ENCODE measurements around the gene OGFRL1. TPM values are rescaled to one million over a fixed set of nuclear protein-coding genes. Genes with fewer than 3 reads are reported as not detected.
"Not testable (repeated sequence)": the region's sequence is repeated elsewhere in the genome, so short reads cannot be mapped to it uniquely, and the experiment has no call there.

The OGFRL1 gene
- total and polyA plus RNA-seq, 2 of the 13 experiments (the other 11 are each of a cell fraction or from before 2014, with no cell fraction given) = 0.26 to 0.80 TPM

- no peak overlapping the region for H2AFZ ChIP-seq (ENCODE audit: low read length)
- no peak for ATAC-seq
- 33% methylated on average over 4 of the region's 7 CpGs for WGBS (ENCODE audit: low lambda C conversion rate)
- no peak overlapping the region for H3K4me2 ChIP-seq (ENCODE audit: low read depth, low read length)
- in situ Hi-C loops (cut with HindIII; ENCODE audit: extremely low pct_ligation_motif_present, low pct_unique_long_range_greater_than_20kb) = no loop called here
- CTCF ChIA-PET (ENCODE audit: low intra/inter-chr PET ratio, low total read pairs) = no interaction called here
- FAIRE-seq = no peak
- H3K27me3 ChIP-seq (ENCODE audit: control insufficient read depth in 1 of 2, insufficient read depth in 2 of 2, low read length in 2 of 2) = 0 out of 5 replicates have a peak, but pooled peaks cover 0 to 2% of the 10 kb centered on the region in 2 experiments
- BruUV-seq (replicated peaks) = no TSS peak
- H3K27ac ChIP-seq (ENCODE audit: extremely low read length, insufficient read depth, low read length) = no peak overlapping the region
- H3K9ac ChIP-seq (ENCODE audit: insufficient read depth, low read depth, low read length) = no peak overlapping the region
- DNase-seq (ENCODE audit: low spot score) = no peak
- no peak overlapping the region for H3K4me3 ChIP-seq (replicated peaks in 1 of 3; ENCODE audit: insufficient read depth in 1 of 3, low read depth in 2 of 3, low read length in 3 of 3)
- H3K9me3 ChIP-seq (ENCODE audit: low read length) = no peaks in the 10 kb centered on the region
- no peaks in the 10 kb centered on the region for H3K36me3 ChIP-seq (replicated peaks in 1 of 2; ENCODE audit: control insufficient read depth in 1 of 2, insufficient read depth in 2 of 2, low read length in 2 of 2)
- TF ChIP-seq MEIS2 (CRISPR knock-in tag; IDR thresholded peaks at IDR 0.05) (no peak), ZNF124 (CRISPR knock-in tag; IDR thresholded peaks at IDR 0.05) (no peak), HDAC6 (IDR thresholded peaks at IDR 0.05; ENCODE audit: low read depth, low read length) (no peak), RFX5 (IDR thresholded peaks at IDR 0.05; ENCODE audit: low read depth, low read length) (no peak), ZNF709 (CRISPR knock-in tag; IDR thresholded peaks at IDR 0.05) (no peak), KDM4B (CRISPR knock-in tag; IDR thresholded peaks at IDR 0.05) (no peak), GPBP1L1 (CRISPR knock-in tag; IDR thresholded peaks at IDR 0.05) (no peak), ZNF225 (CRISPR knock-in tag; IDR thresholded peaks at IDR 0.05) (no peak), ZBTB7A (CRISPR knock-in tag; IDR thresholded peaks at IDR 0.05) (no peak), RORA (CRISPR knock-in tag; IDR thresholded peaks at IDR 0.05) (no peak), ZNF781 (CRISPR knock-in tag; IDR thresholded peaks at IDR 0.05; ENCODE audit: borderline replicate concordance, not compliant biosample characterization) (no peak), THRA (CRISPR knock-in tag; IDR thresholded peaks at IDR 0.05; ENCODE audit: borderline replicate concordance) (no peak), MYNN (CRISPR knock-in tag; IDR thresholded peaks at IDR 0.05; ENCODE audit: low read depth) (no peak)
- intact Hi-C loops (cut with micrococcal nuclease; ENCODE audit: unreplicated experiment) = no loop called here
- H3K79me2 ChIP-seq (ENCODE audit: insufficient read depth, low read length) = no peaks in the 10 kb centered on the region
- POLR2A ChIA-PET = no interaction called here
- no peaks in the 10 kb centered on the region for H4K20me1 ChIP-seq (ENCODE audit: insufficient read depth, low read length)
- no peaks in the 10 kb centered on the region for H3K4me1 ChIP-seq (ENCODE audit: insufficient read depth, low read length)
Measured at GRCh38 chr6:71262914-71263313, 25.7 kb upstream of the OGFRL1 start.

- in situ Hi-C loops (cut with HindIII; ENCODE audit: extremely low pct_ligation_motif_present, low pct_unique_long_range_greater_than_20kb); H3K4me2 ChIP-seq (ENCODE audit: low read depth, low read length); H3K27me3 ChIP-seq (ENCODE audit: control insufficient read depth in 1 of 2, insufficient read depth in 2 of 2, low read length in 2 of 2); ATAC-seq; FAIRE-seq; H3K27ac ChIP-seq (ENCODE audit: extremely low read length, insufficient read depth, low read length); H4K20me1 ChIP-seq (ENCODE audit: insufficient read depth, low read length); POLR2A ChIA-PET; DNase-seq (ENCODE audit: low spot score); H3K4me1 ChIP-seq (ENCODE audit: insufficient read depth, low read length); CTCF ChIA-PET (ENCODE audit: low intra/inter-chr PET ratio, low total read pairs); BruUV-seq (replicated peaks); H3K9ac ChIP-seq (ENCODE audit: insufficient read depth, low read depth, low read length); H3K79me2 ChIP-seq (ENCODE audit: insufficient read depth, low read length); H2AFZ ChIP-seq (ENCODE audit: low read length); H3K4me3 ChIP-seq (replicated peaks in 1 of 3; ENCODE audit: insufficient read depth in 1 of 3, low read depth in 2 of 3, low read length in 3 of 3); intact Hi-C loops (cut with micrococcal nuclease; ENCODE audit: unreplicated experiment); H3K36me3 ChIP-seq (replicated peaks in 1 of 2; ENCODE audit: control insufficient read depth in 1 of 2, insufficient read depth in 2 of 2, low read length in 2 of 2); H3K9me3 ChIP-seq (ENCODE audit: low read length): not testable (repeated sequence)
- WGBS (ENCODE audit: low lambda C conversion rate) = 91% methylated on average over 9 of the region's 24 CpGs
Measured at GRCh38 chr6:71266392-71266791, 22.2 kb upstream of the OGFRL1 start.

All from HepG2 (cell line).